Activated CD8-positive, alpha-beta memory T cell treated with anti-CD3 and anti-CD28 coated beads for 48 hours (primary cell): ENCODE measurements around the gene UNC79.

Source experiments
- DNase-seq, 3 experiments: peaks; one replicate each; pipeline ENCODE4 v3.0.0-alpha.2; 2020; ENCODE audit warnings: low read depth in 2 of 3, low spot score in 2 of 3

The UNC79 gene

GRCh38 chr14:93546642-93547041 is 115.9 kb downstream of the UNC79 start:
- no peak for DNase-seq

- no peak for DNase-seq
Measured at GRCh38 chr14:93548102-93548843, 117.5 kb downstream of the UNC79 start.

- no peak for DNase-seq
Measured at GRCh38 chr14:93549595-93549994, 118.9 kb downstream of the UNC79 start.

GRCh38 chr14:93564918-93565317 is 134.2 kb downstream of the UNC79 start:
- no peak for DNase-seq

- DNase-seq = no peak
Measured at GRCh38 chr14:93566065-93566693, 135.4 kb downstream of the UNC79 start.

GRCh38 chr14:93571275-93571674 is 140.5 kb downstream of the UNC79 start:
- no peak for DNase-seq

- no peak for DNase-seq
Measured at GRCh38 chr14:93579178-93579577, 148.4 kb downstream of the UNC79 start.

GRCh38 chr14:93582516-93582915 is 151.8 kb downstream of the UNC79 start:
- DNase-seq = no peak

- DNase-seq = no peak
Measured at GRCh38 chr14:93587330-93587729, 156.6 kb downstream of the UNC79 start.

- DNase-seq = no peak
Measured at GRCh38 chr14:93591506-93591905, 160.8 kb downstream of the UNC79 start.

- no peak for DNase-seq
Measured at GRCh38 chr14:93592786-93593185, 162.0 kb downstream of the UNC79 start.

- no peak for DNase-seq
Measured at GRCh38 chr14:93606091-93606490, 175.4 kb downstream of the UNC79 start.

- DNase-seq = no peak
Measured at GRCh38 chr14:93619176-93619793, 188.5 kb downstream of the UNC79 start.

- no peak for DNase-seq
Measured at GRCh38 chr14:93628048-93628447, 197.3 kb downstream of the UNC79 start.

- no peak for DNase-seq
Measured at GRCh38 chr14:93629643-93630042, 198.9 kb downstream of the UNC79 start.

GRCh38 chr14:93638790-93639189 is 208.1 kb downstream of the UNC79 start:
- DNase-seq = no peak

GRCh38 chr14:93643127-93643526 is 212.4 kb downstream of the UNC79 start:
- DNase-seq = no peak

GRCh38 chr14:93643676-93644075 is 212.9 kb downstream of the UNC79 start:
- DNase-seq = no peak

- no peak for DNase-seq
Measured at GRCh38 chr14:93645200-93645599, 214.5 kb downstream of the UNC79 start.

GRCh38 chr14:93648440-93649168 is 217.9 kb downstream of the UNC79 start:
- no peak for DNase-seq

GRCh38 chr14:93654599-93654998 is 223.9 kb downstream of the UNC79 start:
- DNase-seq = no peak
